HL-60/S4 treated with retinoic acid at 250 ng/mL for 4 days and 3 days (cell line): ENCODE results near the gene CFAP73.

Source experiments
- in situ Hi-C: fragments of 300-500 bp; cut with MboI; formaldehyde crosslinking; loops from 2 replicates; pipeline ENCODE4 v1.7.0; 2022; ENCODE audit warnings: low sequenced_read_pairs

Gene CFAP73

DNA sequence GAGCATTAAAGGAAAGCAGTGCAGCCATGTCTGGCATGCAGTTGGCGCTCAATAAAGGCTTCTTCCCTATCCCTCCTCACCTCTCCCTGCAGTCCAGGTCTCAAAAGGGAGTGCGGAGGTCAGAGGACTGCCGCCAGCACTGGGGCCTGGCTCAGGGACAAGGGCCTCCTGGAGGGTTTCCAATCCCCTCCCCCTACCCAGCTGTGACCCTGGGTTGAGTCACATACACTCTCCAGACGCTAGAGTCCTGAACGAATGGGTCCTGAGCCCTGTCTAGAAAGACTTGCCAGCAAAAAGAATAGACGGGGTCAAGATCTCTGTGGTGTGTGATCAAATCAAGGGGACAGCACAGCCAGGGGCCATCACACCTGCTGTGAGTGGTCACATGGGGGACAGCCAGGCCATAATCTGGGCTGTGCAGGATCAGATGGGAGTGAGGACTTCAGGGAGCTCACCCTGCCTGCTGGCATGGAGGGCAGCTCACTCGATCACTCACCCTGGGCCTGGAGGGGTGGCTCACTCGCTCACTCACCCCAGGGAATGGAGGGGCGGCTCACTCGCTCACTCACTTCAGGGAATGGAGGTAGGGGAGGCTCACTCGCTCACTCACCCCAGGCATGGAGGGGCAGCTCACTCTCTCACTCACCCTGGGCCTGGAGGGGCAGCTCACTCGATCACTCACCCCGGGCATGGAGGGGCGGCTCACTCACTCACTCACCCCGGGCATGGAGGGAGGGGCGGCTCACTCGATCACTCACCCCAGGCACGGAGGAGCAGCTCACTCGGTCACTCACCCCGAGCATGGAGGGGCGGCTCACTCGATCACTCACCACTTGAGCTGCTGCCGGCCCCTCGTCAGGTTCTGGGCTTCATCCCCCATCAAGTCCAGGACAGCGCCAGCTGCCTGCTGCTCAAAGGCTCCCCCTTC, 12.8 kb downstream of the CFAP73 start:
- in situ Hi-C loops = no loop called here

DNA sequence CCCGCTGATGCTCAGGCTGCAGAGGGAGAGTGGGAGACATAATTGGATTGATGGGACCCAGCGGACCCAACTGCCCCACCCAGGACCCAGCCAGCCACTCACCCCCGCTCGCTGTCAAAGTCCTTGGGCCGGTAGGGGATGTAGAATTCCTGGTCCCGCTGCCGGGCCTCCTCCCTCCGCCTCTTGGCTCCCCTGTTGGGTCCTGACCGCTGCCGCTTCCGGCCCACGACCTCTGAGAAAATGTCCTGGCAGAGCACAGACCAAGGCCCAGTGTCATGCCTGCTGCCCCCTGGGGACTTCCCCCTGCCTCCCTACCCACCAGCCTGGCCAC, 13.5 kb downstream of the CFAP73 start:
- in situ Hi-C loops = no loop called here

DNA sequence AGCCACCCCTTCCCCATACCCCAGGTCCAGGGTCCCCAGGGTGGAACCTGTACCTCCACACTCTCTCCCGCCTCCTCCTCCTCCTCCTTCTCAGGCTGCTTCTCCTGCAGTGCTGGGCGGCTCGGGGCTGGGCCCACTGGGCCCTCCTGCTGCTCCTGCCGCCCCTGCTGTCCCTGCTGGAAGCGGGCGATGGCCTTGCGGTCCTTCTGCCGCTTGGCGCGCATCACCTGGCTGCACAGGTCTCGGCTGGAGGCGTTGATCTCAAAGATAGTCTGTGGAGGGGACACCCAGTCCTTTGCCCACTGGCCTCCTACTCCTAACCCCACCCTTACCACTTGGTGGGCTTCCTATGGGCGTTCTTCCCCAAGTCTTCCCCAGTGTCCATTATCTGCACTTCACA, 14.5 kb downstream of the CFAP73 start:
- in situ Hi-C loops = no loop called here

DNA sequence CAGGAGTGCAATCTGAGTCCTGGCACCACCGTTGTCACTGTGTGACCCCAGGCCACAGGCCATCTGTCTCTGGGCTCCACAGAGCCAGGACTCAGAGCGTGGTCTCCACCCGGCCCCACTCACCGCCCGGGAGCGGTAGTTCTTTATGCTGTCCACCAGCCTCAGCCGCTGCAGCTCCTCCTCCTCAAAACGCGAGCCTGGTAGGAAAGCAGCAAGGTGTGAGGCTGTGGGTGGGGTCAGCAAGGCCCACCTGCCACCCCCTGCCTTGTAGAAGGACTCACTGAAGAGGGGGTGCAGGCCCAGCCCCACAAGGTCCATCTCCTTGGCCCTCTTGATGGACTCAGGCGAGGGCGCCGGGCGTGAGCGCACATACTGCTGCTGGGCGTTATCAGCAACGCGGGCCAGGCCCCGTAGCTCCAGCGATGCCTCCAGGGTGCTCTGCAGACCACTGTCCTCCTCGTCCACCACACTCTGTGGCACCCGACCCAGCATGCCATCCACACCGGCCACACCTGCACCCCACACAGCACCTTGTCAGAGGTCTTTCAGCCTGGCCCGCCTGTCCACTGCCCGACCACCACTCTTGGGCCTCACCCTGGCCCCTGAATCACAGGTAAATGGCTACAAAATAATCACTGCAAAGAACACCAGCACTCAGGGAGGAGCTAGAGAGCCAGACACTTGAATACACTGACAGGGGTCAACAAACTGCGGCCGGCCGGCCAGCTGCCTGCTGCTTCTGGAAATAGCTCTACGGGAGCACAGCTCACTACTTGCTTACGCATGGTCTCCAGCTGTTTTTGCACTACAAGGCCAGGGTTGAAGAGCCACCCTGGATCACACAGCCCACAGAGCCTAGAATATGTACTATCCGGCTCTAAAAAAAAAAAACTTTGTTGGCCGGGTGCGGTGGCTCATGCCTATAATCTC, 16.3 kb downstream of the CFAP73 start:
- in situ Hi-C loops = no loop called here

DNA sequence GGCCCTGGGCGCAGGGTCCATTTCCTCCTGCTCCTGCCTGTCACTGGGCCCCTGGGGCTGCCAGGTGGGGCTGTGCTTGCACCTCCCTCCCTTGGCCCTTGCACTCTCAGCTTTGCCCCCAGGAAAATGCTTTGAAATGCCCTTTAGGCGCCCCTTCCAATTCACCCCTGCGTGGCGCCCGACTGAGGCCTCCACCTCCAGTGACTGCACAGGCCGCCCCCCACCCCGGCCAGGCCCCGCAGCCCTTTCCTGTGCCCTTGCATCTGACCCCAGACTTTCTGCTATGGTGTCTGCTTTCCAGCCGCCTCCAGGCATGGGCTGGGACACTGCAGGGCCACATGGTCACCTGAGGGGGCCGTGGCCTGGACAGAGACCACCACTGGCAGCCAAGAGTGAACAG, 18.3 kb downstream of the CFAP73 start:
- in situ Hi-C loops = no loop called here

DNA sequence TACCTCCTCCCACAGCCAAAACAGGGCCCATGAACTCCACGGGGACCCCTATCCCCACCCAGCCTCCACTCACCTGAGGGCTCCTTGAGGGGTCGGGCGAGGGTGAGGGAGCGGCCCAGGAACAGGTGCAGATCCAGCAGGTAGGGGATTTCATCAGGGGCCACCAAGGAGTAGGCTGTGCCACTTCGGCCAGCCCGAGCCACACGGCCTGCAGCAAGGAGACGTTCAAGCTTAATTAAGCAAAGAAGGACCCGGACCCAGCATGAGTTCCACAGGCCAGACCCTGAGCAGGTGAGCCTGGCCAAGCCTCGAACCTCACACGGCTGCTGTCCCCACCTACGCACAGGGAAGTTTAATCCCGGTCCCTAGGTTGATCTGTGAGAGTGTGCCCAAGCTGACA, 20.2 kb downstream of the CFAP73 start:
- in situ Hi-C loops = no loop called here

DNA sequence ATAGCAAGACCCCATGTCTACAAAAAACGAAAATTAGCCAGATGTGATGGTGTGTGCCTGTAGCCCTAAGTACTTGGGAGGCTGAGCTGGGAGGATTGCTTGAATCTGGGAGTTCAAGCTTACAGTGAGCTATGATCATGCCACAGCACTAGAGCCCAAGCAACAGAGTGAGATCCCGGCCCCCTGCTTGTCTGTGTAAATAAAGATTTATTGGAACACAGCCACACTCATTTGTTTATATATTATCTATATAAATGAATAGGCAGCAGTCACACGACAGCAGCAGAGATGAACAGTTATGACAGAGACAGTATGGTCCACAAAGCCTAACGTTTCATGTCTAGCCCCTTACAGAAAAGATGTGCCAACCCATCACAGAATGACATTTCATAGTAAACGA, 20.9 kb downstream of the CFAP73 start:
- in situ Hi-C loops = no loop called here

DNA sequence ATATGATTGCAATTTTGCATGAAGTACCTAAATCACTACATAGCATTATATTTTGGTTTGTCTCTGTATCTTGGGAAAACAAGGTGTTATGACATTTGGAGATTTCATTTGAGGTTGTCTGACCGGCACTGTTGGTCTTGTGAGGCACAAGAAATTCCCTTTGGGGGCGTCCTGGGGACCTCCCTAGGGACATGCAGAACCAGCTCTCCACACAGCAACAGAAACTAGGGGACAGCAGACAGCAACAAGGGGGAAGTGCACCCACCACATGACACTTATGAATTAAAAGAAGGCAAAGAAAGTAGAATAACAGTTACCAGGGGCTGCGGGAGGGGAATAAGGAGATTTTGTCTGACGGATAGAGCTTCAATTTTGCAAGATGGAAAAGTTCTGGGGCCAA, 21.4 kb downstream of the CFAP73 start:
- in situ Hi-C loops = no loop called here

DNA sequence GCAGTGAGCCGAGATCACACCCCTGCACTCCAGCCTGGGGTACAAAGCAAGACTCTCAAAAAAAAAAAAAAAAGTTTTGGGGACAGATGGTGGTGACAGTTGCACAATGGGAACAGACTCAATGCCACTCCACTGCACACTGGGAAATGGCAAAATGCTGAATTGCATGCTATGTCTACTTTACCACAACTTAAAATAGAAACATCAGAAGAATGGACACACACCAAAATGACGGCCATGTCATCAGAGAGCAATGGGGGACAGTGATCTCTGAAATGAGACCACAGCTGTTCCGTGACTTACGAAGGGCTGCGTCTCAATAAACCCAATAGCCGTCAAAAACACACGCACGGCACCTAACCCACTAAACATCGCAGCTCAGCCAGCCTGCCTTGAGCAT, 22.0 kb downstream of the CFAP73 start:
- in situ Hi-C loops = no loop called here

DNA sequence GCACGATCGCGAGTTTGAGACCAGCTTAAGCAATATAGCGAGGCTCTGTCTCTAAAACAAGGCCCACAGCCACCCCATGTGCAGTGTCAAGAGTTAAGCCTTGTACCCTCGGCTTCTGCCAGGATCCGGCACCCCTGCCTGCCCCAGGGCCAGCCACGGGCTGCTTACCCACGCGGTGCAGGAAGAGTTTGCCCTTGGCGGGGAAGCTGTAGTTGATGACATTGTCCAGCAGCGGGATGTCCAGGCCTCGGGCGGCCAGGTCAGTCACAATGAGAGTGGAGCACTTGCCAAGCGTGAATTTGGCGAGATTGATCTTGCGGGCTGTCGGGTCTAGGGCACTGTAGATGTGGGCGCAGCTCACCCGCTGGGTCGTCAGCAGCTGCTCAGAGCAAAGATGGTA, 22.7 kb downstream of the CFAP73 start:
- in situ Hi-C loops = no loop called here

DNA sequence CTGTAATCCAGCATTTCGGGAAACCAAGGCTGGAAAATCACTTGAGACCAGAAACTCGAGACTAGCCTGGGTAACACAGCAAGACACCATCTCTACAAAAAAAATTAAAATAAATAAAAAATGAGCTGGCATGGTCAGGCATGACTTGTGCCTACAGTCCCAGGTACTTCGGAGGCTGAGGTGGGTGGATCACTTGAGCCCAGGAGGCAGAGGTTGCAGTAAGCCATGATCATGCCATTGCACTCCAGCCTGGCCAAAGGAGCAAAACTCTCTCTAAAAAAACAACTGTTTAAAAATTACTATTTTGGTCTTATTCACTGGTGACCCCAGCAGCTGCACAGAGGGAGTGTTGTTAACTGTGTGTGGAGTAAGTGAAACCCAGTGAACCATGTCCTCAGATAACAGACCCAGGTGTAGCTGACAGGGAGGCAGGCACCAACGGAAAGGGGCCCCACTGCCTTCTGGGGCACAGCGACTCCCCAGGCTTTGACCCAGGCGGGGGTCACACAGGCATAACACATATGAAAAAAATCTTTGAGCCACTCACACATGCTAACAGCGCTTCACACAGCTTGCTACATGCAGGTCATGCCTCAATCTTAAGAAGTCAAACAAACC, 23.7 kb downstream of the CFAP73 start:
- in situ Hi-C loops = no loop called here

DNA sequence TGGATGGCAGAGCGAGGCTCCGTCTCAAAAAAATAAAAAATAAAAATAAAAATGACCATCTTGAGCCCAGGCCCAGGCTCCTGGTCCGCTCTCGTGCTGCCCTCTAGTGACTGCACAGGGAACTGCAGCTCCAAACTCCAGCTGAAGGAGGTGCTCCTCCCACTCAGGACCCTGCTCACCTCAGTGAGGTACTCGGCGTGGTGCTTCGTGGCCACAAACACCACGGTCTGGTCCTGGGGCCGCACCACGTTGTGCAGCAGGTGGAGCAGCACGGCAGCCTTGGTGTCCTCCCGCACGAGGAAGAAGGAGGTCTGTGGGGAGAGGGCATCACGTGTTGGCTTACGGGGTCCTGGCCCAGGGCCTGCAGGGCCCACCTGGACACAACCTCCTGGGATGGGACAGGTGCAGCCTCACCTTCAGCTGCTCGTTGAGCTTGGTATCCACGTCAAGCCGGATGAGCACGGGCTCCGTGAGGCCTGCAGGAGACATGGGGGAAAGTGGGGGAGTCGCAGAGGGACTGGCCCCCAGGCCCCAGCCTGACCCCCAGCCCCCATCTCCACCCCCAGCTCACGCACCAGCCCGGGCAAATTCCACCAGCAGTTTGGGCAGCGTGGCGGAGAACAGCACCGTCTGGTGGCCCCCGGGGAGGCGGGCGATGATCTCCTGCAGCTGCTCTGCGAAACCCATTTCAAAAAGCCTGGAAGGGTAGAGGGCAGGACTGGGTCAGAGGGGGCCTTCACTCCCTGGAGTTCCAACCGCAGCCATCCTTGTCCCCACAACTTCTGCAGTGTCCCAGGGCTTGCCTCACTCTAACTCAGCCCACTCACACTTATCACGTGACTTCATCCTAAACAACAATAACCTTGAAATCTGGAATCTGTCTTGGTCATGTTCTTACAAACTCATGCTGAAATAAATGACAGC, 25.2 kb downstream of the CFAP73 start:
- in situ Hi-C loops = no loop called here

DNA sequence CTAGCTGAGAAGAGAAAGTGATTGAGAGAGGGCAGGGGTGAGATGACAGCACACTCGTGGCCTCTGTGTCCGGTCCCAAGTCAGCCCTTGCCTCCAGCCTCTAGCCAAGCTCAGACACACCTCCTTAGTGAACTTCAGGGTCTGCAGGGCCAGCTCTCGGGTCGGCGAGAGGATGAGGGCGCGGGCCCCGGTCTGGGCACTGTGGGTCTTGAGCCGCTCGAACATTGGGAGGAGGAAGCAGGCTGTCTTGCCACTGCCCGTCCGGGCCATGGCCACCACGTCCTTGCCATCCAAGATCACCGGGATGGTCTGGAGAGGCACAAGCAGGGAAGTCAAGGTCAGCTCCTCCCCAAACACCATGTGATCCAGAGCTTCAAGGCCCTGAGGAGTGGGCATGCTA, 29.5 kb downstream of the CFAP73 start:
- in situ Hi-C loops = no loop called here

DNA sequence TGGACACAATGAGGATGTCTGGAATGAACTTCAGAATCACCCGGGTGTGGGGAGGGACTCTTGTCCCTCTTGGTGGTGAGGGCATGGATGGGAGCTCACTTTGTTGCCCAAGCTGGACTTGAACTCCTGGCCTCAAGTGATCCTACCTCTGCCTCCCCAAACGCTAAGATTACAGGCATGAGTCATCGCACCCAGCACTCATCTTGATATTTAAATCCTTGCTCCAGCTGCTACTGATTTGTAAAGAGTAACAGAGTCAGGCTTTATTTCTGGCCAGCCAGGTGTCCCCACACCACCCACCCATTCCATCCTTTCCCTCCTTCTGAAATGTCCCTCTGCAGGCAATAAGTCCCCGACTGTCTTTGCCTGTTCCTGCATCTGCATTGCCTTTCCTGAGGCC, 30.8 kb downstream of the CFAP73 start:
- in situ Hi-C loops = no loop called here

DNA sequence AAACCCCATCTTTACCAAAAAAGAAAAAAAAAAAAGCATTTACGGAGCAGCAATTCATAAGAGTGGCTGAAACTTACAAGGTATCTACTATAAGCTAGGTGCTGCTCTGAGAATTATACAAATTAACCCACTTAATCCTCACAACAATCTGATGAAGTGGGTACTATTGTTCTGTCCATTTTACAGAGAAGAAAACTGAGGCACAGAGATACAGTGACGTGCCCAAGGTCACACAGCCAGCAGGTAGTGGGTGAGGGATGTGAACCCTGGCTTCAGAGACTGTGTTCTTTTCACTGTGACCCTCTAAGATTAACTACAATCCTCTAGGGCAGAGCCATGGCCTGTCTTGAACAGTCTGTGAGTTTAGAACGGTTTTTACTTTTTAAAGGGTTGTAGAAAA, 32.5 kb downstream of the CFAP73 start:
- in situ Hi-C loops = no loop called here

DNA sequence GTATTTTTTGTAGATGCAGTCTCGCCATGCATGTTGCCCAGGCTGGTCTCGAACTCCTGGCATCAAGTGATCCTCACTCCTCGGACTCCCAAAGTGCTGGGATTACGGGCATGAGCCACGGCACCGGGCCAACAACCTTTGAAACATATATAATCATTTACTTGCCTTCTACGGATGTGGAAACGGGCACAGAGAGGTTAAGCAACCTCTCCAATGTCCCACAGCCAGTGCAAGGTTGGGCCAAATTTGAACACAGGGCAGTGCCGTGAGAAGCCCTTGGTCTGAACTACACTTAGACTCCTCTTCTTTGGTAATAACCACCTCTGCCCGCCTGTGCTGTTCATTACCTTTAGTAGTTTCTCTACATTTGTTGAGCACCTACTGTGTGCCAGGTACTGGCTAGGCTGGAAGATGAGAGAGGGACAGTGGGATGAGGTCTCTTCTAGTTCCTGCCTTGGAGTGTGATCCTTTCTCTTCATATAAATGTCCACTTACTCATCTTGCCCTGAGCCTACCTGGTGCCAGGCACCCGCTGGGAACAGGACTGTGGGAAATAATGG, 33.6 kb downstream of the CFAP73 start:
- in situ Hi-C loops = no loop called here

DNA sequence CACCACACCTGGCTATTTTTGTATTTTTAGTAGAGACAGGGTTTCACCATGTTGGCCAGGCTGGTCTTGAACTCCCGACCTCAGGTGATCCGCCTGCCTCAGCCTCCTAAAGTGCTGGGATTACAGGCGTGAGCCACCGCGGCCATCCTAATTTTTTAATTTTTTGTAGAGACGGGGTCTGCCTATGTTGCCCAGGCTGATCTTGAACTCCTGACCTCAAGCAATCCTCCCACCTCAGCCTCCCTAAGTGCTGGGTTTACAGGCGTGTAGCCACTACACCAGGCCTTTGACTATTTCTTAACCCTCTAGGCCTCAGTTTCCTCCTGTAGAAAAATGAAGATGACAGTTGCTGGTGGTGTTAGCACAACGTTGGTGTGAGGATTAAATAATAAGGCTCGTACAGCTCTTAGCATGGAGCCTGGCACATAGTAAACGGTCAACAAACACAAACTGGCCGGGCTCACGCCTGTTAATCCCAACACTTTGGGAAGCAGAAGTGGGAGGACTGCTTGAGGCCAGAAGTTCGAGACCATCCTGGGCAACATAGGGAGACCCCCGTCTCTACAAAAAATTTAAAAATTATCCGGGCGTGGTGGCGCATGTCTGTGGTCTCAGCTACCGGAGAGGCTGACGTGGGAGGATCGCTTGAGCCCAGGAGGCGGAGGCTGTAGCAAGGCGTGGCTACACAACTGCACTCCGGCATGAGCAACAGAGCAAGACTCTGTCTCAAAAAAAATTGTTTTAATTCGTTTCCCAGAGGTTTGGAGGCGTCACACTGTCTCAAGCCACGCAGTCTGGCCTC, 34.8 kb downstream of the CFAP73 start:
- in situ Hi-C loops = no loop called here

DNA sequence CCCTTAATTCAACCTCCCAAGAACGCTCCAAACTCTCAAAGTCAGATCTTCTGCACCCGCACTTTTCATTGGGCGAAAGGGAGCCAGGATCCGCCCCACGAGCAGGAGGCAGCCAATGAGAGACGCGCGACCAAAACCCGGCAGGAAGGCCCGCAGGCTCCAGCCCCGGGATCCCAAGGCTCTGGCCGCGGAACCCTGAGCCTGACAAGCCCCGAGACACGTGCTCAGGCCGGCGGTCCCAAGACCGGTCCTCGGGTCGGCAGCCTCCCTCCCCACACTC, 35.3 kb downstream of the CFAP73 start:
- in situ Hi-C loops = no loop called here

DNA sequence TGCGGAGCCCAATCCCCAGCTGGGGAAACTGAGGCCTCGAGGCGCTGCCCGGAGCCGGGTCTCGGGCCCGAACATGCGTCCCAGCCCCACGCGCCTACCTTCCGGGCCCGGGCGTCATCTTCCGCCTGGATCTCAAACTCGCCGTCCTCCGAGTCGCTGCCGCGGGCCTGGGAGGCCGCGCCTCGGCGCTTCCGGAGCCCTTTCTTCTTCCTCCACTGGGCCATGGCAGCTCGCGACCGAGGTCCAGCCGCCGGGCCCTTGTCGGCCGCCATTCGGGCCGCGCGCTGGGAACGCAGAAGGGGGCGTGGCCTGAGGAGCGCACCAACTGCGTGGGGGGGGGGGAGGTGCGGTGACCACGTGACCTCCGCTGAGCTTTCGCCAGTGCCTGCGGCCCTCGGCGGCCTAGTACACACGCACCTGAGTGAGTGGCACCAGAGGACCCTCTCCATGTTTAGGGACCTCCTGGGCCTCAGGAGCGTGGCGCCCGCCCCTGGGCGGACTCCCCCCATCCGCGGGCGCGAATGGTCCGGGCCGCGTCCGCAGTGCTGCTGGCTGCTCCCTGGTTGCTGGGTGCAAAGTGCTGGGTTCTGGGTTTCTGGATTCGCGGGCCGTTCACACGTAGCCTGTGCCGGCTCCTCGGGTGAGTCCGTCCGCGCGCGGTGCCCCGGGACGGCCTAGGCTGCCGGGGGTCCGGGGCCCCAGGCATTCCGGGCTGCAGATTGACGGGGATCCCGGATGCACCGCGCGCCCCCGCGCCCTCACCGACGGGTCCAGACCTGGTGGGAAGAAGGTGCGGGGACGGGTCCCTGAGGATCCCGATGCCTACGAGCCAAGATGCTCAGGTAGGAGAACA, 35.9 kb downstream of the CFAP73 start, which contains the start of the genes DDX54 and RITA1:
DDX54 (minus strand) TSS at position 299 of the 853 bp plus-strand sequence; CDS start at position 272, 27 bp downstream.
RITA1 (plus strand) TSS at position 542 of the 853 bp plus-strand sequence. CDS start 1,026 bp downstream, outside the sequence.
- in situ Hi-C loops = no loop called here
